Measurements from ENCODE around the gene PET100.
A peak's percentile ranks its signal among the peaks of the same experiment; 100 is the strongest.
"Not testable (repeated sequence)": the region's sequence is repeated elsewhere in the genome, so short reads cannot be mapped to it uniquely, and the experiment has no call there.

The PET100 gene

DNA sequence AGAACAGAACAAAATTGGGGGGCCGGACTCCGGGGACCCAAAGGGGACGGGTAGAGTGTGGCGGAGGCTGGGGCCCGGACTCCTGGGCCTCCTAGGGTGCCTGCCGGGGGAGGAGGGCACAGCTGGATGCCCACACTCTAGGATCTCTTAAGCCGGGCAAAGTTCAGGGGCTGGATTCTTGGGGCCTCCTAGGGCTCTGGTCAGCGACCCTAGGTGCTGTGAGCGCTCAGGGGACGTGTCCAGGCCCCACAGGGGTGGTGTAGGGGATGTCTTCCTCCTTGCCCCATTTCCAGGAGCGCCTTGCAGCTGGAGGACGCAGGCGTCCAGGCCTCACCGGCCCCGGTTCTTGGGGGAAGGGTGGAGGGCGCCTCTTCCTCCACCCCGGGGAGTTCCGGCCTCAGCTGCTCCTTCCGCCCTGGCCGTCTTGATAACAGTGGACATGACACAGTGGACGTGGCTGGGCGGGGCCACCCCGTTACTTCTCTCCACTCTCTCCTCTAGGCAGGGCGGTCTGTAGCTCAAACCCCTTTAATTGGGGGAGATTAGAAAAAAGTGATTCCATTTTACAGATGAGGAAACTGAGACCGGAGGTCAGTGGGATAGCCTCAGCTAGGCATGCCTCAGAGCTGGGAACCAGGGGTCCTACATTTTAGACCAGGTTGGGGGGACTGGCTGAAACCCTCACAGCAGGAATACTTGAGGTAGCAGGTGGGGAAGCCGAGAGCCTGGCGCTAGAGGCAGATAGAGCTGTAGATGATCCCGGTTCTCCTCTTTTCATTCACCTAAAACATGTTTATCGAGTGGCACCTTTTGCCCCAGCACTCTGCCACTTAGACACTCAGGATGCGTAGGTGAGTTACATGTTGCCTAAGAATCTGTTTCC lies 8.0 kb downstream of the PET100 start:
- Histone ChIP-seq H3K36me3 (ENCODE audit: control insufficient read depth in 1 of 2, insufficient read depth in 2 of 2, low read length in 2 of 2) (peaks cover 0 to 3% of the 10 kb centered on the region in 2 donors), H3K27me3 (ENCODE audit: low read depth, low read length) (no peaks in the 10 kb centered on the region), H3K4me3 (ENCODE audit: low read depth in 1 of 2, low read length in 2 of 2) (peak overlapping the region; percentile 39 to 50), H3K9me3 (ENCODE audit: control insufficient read depth in 1 of 2, low read length in 2 of 2) (no peaks in the 10 kb centered on the region), H3K27ac (ENCODE audit: low read length) (peak overlapping the region; percentile 45), H3K4me1 (ENCODE audit: control insufficient read depth in 1 of 2, insufficient read depth in 2 of 2, low read length in 2 of 2) (peaks cover 0 to 4% of the 10 kb centered on the region in 2 donors)

DNA sequence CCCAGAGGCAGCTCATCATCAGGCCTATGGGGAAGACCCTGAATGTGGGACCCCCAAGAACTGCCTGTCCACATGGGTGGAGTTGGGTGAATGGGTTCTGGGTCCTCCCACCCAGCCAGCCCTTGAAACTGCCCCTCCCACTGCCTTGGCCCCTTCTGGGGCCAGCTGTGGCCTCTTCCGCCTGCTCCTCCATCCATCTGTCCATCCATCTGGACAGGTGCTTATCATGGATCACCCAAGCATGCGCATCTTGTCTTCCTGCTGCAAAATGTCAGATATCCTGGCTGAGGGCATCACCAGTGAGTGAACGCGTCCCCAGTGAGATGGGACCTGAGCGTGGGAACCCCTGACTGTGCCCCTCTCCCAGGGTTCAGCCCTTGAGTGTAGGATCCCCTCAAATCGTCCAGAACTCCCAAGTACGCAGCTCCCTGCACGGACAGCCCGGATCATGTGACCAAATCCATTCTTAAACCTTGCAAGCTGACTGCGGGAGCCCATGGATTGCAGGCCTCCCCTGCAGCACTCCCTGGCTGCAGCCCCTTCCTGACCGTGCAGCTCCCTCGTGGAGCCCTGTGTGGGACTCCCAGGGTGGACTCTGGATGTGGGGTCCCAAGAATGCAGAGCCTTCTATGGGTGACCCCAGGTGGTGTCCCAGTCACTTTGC lies 9.3 kb downstream of the PET100 start:
- Histone ChIP-seq H3K27ac (ENCODE audit: low read length) (no peak overlapping the region), H3K27me3 (ENCODE audit: low read depth, low read length) (peaks cover 4% of the 10 kb centered on the region), H3K4me1 (ENCODE audit: control insufficient read depth in 1 of 2, insufficient read depth in 2 of 2, low read length in 2 of 2) (peaks cover 0 to 4% of the 10 kb centered on the region in 2 donors), H3K9me3 (ENCODE audit: control insufficient read depth in 1 of 2, low read length in 2 of 2) (no peaks in the 10 kb centered on the region), H3K36me3 (ENCODE audit: control insufficient read depth in 1 of 2, insufficient read depth in 2 of 2, low read length in 2 of 2) (no peaks in the 10 kb centered on the region), H3K4me3 (ENCODE audit: low read depth in 1 of 2, low read length in 2 of 2) (no peak overlapping the region)

DNA sequence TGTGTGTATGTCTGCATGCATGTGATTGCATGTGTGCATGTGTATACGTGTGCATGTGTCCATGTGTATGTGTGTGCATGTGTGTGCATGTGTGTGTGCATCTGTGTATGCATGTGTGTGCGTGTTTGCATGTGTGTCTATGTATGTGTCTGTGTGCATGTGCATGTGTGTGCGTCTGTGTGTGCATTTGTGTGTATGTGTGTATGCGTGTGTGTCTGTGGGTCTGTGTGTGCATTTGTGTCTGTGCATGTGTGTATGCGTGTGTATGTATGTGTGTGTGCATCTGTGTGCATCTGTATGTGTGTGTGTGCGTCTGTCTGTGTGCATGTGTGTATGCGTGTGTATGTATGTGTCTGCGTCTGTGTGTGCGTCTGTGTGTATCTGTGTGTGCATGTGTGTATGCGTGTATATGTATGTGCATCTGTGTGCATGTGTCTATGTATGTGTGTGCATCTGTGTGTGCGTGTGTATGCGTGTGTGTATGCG lies 10.3 kb downstream of the PET100 start:
- peaks cover 4% of the 10 kb centered on the region for H3K27me3 ChIP-seq (ENCODE audit: low read depth, low read length)
- H3K4me1 ChIP-seq (ENCODE audit: control insufficient read depth in 1 of 2, insufficient read depth in 2 of 2, low read length in 2 of 2): peaks cover 0 to 4% of the 10 kb centered on the region in 2 donors
- no peak overlapping the region for H3K27ac ChIP-seq (ENCODE audit: low read length)
- H3K36me3 ChIP-seq (ENCODE audit: control insufficient read depth in 1 of 2, insufficient read depth in 2 of 2, low read length in 2 of 2): no peaks in the 10 kb centered on the region
- H3K4me3 ChIP-seq (ENCODE audit: low read depth in 1 of 2, low read length in 2 of 2): no peak overlapping the region
- no peaks in the 10 kb centered on the region for H3K9me3 ChIP-seq (ENCODE audit: control insufficient read depth in 1 of 2, low read length in 2 of 2)

DNA sequence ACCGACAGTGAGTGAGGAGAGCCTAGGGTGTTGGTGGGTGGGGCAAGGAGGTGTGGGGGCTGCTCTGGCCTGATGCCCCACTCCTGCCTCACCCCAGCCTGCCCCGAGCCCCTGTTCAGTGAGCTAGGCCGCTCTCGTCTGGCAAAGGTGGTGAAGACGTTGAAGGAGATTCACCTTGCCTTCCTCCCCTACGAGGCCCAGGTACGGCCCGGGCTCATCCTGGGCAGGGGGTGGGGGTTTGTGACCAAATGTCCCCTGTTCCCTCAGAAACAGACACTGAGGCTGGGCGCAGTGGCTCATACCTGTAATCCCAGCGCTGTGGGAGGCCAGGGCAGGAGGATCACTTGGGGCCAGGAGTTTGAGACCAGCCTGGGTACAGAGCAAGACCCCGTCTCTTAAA lies 11.2 kb downstream of the PET100 start:
- no peak overlapping the region for H3K4me3 ChIP-seq (ENCODE audit: low read depth in 1 of 2, low read length in 2 of 2)
- H3K27ac ChIP-seq (ENCODE audit: low read length): no peak overlapping the region
- no peaks in the 10 kb centered on the region for H3K36me3 ChIP-seq (ENCODE audit: control insufficient read depth in 1 of 2, insufficient read depth in 2 of 2, low read length in 2 of 2)
- H3K27me3 ChIP-seq (ENCODE audit: low read depth, low read length): peaks cover 4% of the 10 kb centered on the region
- H3K9me3 ChIP-seq (ENCODE audit: control insufficient read depth in 1 of 2, low read length in 2 of 2): no peaks in the 10 kb centered on the region
- peaks cover 0 to 4% of the 10 kb centered on the region in 2 donors for H3K4me1 ChIP-seq (ENCODE audit: control insufficient read depth in 1 of 2, insufficient read depth in 2 of 2, low read length in 2 of 2)

DNA sequence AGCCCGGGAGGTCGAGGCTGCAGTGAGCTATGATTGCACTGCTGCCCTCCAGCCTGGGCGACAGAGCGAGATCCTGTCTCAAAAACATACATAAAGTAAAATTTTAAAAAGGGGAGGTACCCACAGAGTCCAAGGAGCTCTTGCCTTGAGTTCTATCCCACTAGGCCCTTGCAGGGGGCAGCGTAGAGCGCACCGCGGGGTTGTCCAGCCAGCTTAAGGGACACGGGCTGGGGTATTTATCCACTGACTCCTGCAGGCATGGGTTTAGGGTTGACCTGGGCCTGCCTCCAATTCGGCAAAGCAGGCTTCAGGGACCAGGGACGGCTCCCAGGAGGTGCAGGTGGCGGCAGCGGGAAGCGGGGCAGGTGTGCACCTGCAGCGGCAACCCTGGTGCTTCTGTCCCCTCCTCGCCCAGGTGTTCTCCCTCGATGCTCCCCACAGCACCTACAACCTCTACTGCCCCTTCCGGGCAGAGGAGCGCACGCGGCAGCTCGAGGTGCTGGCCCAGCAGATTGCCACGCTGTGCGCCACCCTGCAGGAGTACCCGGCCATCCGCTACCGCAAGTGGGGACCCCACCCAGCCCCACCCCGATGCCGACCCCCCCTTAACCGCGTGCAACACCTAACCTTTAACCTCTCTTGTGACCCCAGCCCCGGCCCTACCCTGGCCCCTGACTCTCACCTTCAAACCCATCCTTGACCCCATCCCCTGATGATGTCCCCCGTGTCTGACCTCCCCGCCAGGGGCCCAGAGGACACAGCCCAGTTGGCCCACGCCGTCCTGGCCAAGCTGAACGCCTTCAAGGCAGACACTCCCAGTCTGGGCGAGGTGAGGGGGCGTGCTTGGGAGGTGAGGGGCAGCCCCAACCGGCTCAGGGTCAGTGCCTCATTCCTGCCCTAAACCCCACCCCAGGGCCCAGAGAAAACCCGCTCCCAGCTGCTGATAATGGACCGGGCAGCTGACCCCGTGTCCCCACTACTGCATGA lies 12.0 kb downstream of the PET100 start:
- Histone ChIP-seq H3K4me3 (ENCODE audit: low read depth in 1 of 2, low read length in 2 of 2) (no peak overlapping the region), H3K4me1 (ENCODE audit: control insufficient read depth in 1 of 2, insufficient read depth in 2 of 2, low read length in 2 of 2) (peaks cover 0 to 4% of the 10 kb centered on the region in 2 donors), H3K36me3 (ENCODE audit: control insufficient read depth in 1 of 2, insufficient read depth in 2 of 2, low read length in 2 of 2) (no peaks in the 10 kb centered on the region), H3K27ac (ENCODE audit: low read length) (no peak overlapping the region), H3K9me3 (ENCODE audit: control insufficient read depth in 1 of 2, low read length in 2 of 2) (no peaks in the 10 kb centered on the region), H3K27me3 (ENCODE audit: low read depth, low read length) (peaks cover 4% of the 10 kb centered on the region)

DNA sequence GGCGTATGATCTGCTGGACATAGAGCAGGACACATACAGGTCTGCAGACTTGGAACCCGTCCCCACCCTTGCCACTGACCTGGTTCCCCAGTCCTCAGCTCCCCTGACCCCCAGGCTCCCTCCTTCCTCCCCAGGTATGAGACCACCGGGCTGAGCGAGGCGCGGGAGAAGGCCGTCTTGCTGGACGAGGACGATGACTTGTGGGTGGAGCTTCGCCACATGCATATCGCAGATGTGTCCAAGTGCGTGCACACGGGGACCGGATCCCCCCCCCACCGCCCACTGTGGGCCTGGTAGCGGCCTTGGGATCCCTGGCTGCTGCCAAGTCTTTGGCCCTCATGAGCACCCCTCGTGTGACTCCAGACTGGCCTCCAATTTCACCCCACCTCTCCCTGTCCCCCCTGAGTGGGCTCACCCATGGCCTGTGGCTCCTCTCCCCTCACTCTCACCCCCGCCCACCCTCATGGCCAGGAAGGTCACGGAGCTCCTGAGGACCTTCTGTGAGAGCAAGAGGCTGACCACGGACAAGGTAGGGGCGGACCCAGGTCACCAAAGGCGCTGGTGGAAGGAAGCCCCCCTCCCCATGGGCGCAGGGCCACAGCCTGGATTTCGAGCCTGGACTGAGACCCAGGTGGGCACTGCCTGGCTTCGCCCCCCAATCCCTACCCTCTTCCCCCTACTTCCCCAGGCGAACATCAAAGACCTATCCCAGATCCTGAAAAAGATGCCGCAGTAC lies 12.9 kb downstream of the PET100 start:
- H3K4me3 ChIP-seq (ENCODE audit: low read depth in 1 of 2, low read length in 2 of 2): no peak overlapping the region
- peaks cover 4% of the 10 kb centered on the region for H3K27me3 ChIP-seq (ENCODE audit: low read depth, low read length)
- no peaks in the 10 kb centered on the region for H3K36me3 ChIP-seq (ENCODE audit: control insufficient read depth in 1 of 2, insufficient read depth in 2 of 2, low read length in 2 of 2)
- no peak overlapping the region for H3K27ac ChIP-seq (ENCODE audit: low read length)
- H3K9me3 ChIP-seq (ENCODE audit: control insufficient read depth in 1 of 2, low read length in 2 of 2): no peaks in the 10 kb centered on the region
- H3K4me1 ChIP-seq (ENCODE audit: control insufficient read depth in 1 of 2, insufficient read depth in 2 of 2, low read length in 2 of 2): no peaks in the 10 kb centered on the region

DNA sequence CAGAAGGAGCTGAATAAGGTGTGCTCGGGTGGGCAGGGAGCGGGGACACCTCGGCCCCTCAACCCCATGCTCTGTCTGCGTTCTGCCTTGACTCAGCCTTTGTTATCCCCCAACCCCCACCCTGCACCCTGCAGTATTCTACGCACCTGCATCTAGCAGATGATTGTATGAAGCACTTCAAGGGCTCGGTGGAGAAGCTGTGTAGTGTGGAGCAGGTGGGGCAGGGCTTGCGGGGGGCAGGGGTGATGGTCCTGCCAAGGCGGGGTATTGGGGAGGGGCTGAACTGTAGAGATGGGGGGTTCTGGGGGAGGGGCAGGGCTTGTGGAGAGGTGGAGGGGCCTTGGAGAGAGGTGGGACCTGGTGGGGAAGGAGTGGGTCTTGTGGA lies 13.4 kb downstream of the PET100 start:
- no peak overlapping the region for H3K27ac ChIP-seq (ENCODE audit: low read length)
- H3K9me3 ChIP-seq (ENCODE audit: control insufficient read depth in 1 of 2, low read length in 2 of 2): no peaks in the 10 kb centered on the region
- peaks cover 4% of the 10 kb centered on the region for H3K27me3 ChIP-seq (ENCODE audit: low read depth, low read length)
- no peaks in the 10 kb centered on the region for H3K4me1 ChIP-seq (ENCODE audit: control insufficient read depth in 1 of 2, insufficient read depth in 2 of 2, low read length in 2 of 2)
- no peaks in the 10 kb centered on the region for H3K36me3 ChIP-seq (ENCODE audit: control insufficient read depth in 1 of 2, insufficient read depth in 2 of 2, low read length in 2 of 2)
- no peak overlapping the region for H3K4me3 ChIP-seq (ENCODE audit: low read depth in 1 of 2, low read length in 2 of 2)

DNA sequence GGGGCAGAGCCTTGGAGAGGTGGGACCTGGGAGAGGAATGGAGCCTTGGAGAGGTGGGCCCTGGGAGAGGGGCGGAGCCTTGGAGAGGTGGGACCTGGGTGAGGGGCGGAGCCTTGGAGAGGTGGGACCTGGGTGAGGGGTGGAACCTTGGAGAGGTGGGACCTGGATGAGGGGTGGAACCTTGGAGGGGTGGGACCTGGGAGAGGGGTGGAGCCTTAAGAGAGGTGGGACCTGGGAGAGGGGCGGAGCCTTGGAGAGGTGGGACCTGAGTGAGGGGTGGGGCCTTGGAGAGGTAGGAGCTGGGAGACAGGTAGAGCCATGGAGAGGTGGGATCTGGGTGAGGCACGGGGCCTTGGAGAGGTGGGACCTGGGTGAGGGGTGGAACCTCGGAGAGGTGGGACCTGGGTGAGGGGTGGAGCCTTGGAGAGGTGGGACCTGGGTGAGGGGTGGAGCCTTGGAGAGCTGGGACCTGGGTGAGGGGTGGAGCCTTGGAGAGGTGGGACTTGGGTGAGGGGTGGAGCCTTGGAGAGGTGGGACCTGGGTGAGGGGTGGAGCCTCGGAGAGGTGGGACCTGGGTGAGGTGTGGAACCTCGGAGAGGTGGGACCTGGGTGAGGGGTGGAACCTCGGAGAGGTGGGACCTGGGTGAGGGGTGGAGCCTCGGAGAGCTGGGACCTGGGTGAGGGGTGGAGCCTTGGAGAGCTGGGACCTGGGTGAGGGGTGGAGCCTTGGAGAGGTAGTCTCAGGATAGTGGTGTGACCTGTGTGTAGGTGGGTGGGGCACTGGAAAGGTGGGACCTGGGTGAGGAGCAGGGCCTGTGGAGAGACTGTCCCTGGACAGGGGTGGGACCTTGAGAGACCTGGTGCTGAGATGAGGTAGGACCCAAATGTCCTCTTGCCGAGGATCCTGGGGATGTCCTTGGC lies 14.3 kb downstream of the PET100 start:
- not testable (repeated sequence) for H3K27ac ChIP-seq (ENCODE audit: low read length); H3K36me3 ChIP-seq (ENCODE audit: control insufficient read depth in 1 of 2, insufficient read depth in 2 of 2, low read length in 2 of 2); H3K27me3 ChIP-seq (ENCODE audit: low read depth, low read length); H3K4me3 ChIP-seq (ENCODE audit: low read depth in 1 of 2, low read length in 2 of 2); H3K4me1 ChIP-seq (ENCODE audit: control insufficient read depth in 1 of 2, insufficient read depth in 2 of 2, low read length in 2 of 2); H3K9me3 ChIP-seq (ENCODE audit: control insufficient read depth in 1 of 2, low read length in 2 of 2)

DNA sequence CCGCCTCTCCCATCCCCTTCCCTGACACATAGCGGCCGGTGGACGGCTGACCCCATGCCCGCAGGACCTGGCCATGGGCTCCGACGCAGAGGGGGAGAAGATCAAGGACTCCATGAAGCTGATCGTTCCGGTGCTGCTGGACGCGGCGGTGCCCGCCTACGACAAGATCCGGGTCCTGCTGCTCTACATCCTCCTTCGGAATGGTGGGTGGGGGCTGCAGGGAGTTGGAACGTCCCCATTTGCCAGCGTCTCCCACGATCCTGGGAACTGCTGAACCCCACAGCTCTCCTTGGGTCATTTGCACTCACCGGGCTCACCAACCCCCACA lies 14.9 kb downstream of the PET100 start:
- H3K4me3 ChIP-seq (ENCODE audit: low read depth in 1 of 2, low read length in 2 of 2): no peak overlapping the region
- H3K27me3 ChIP-seq (ENCODE audit: low read depth, low read length): peaks cover 4% of the 10 kb centered on the region
- H3K4me1 ChIP-seq (ENCODE audit: control insufficient read depth in 1 of 2, insufficient read depth in 2 of 2, low read length in 2 of 2): no peaks in the 10 kb centered on the region
- no peak overlapping the region for H3K27ac ChIP-seq (ENCODE audit: low read length)
- H3K36me3 ChIP-seq (ENCODE audit: control insufficient read depth in 1 of 2, insufficient read depth in 2 of 2, low read length in 2 of 2): no peaks in the 10 kb centered on the region
- H3K9me3 ChIP-seq (ENCODE audit: control insufficient read depth in 1 of 2, low read length in 2 of 2): no peaks in the 10 kb centered on the region

DNA sequence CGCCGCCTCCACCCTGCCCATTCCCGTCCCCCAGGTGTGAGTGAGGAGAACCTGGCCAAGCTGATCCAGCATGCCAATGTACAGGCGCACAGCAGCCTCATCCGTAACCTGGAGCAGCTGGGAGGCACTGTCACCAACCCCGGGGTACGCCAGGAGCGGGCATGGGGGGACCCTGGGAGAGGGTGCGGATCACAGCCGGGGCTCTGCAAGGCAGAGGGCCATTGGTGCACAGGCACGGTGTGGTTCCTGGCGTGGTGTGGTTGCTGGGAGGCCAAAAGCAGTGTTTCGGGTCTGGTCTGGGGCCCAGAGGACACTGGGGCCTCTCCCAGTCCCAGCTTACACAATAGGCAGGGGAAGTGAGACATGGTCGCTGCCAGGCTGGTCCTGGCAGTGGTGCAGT lies 15.6 kb downstream of the PET100 start:
- Histone ChIP-seq H3K4me1 (ENCODE audit: control insufficient read depth in 1 of 2, insufficient read depth in 2 of 2, low read length in 2 of 2) (no peaks in the 10 kb centered on the region), H3K9me3 (ENCODE audit: control insufficient read depth in 1 of 2, low read length in 2 of 2) (no peaks in the 10 kb centered on the region), H3K27ac (ENCODE audit: low read length) (no peak overlapping the region), H3K4me3 (ENCODE audit: low read depth in 1 of 2, low read length in 2 of 2) (no peak overlapping the region), H3K36me3 (ENCODE audit: control insufficient read depth in 1 of 2, insufficient read depth in 2 of 2, low read length in 2 of 2) (no peaks in the 10 kb centered on the region), H3K27me3 (ENCODE audit: low read depth, low read length) (peaks cover 4% of the 10 kb centered on the region)
